HEK293T (cell line): ENCODE results near the gene SELENOM.

Experiments used
- CTBP1 ChIP-seq: fragments of 450-650 bp; IDR thresholded peaks from 2 replicates; pipeline ENCODE4 v1.6.1; 2016; ENCODE audit warnings: borderline replicate concordance
- ELF4 ChIP-seq: fragments of 450-650 bp; IDR thresholded peaks from 2 replicates; pipeline ENCODE4 v1.6.1; 2017; ENCODE audit warnings: antibody characterized with exemption
- FOXA1 ChIP-seq: fragments of 450-650 bp; IDR thresholded peaks from 2 replicates; pipeline ENCODE4 v1.6.1; 2016; ENCODE audit warnings: mild to moderate bottlenecking
- FOXM1 ChIP-seq: fragments of 450-650 bp; IDR thresholded peaks from 2 replicates; pipeline ENCODE4 v1.6.1; 2017; ENCODE audit warnings: mild to moderate bottlenecking, borderline replicate concordance
- HDGF ChIP-seq: fragments of 450-650 bp; IDR thresholded peaks from 2 replicates; pipeline ENCODE4 v1.6.1; 2017; ENCODE audit warnings: antibody characterized with exemption, borderline replicate concordance
- LEF1 ChIP-seq: fragments of 450-650 bp; IDR thresholded peaks from 2 replicates; pipeline ENCODE4 v1.6.1; 2017; ENCODE audit warnings: mild to moderate bottlenecking, borderline replicate concordance
- NFRKB ChIP-seq: fragments of 450-650 bp; IDR thresholded peaks from 2 replicates; pipeline ENCODE4 v1.6.1; 2016; ENCODE audit warnings: mild to moderate bottlenecking, moderate library complexity
- PKNOX1 ChIP-seq: fragments of 450-650 bp; IDR thresholded peaks from 2 replicates; pipeline ENCODE4 v1.6.1; 2016
- SP1 ChIP-seq: fragments of 450-650 bp; IDR thresholded peaks from 2 replicates; pipeline ENCODE4 v1.6.1; 2017
- TARDBP ChIP-seq: fragments of 450-650 bp; IDR thresholded peaks from 2 replicates; pipeline ENCODE4 v1.6.1; 2016
- ZNF384 ChIP-seq: fragments of 450-650 bp; IDR thresholded peaks from 2 replicates; pipeline ENCODE4 v1.6.1; 2016

- TF ChIP-seq CTBP1, result no peak
- no peak for TF ChIP-seq ELF4
- TF ChIP-seq HDGF, result no peak
- TF ChIP-seq SP1, result no peak
- TF ChIP-seq FOXA1, result no peak
- no peak for TF ChIP-seq TARDBP
- TF ChIP-seq NFRKB, result no peak
- no peak for TF ChIP-seq FOXM1
- no peak for TF ChIP-seq ZNF384
- no peak for TF ChIP-seq LEF1
- no peak for TF ChIP-seq PKNOX1
Measured at GRCh38 chr22:31094741-31095140, 12.6 kb downstream of the SELENOM start.
